ENCODE measurements around the gene CDH8. TPM values are rescaled to one million over a fixed set of nuclear protein-coding genes. Genes with fewer than 3 reads are reported as not detected.
"Not testable (repeated sequence)": the region's sequence is repeated elsewhere in the genome, so short reads cannot be mapped to it uniquely, and the experiment has no call there.

The CDH8 gene
- total and polyA plus RNA-seq, 5 donors from 2014 or later = not detected

- no peaks in the 10 kb centered on the region for H3K27me3 Mint-ChIP-seq
- ATAC-seq (ENCODE audit: low read depth in 2 of 2) (no peak), DNase-seq (no peak)
- H3K36me3 ChIP-seq (ENCODE audit: control insufficient read depth, insufficient read depth, low read length) = no peaks in the 10 kb centered on the region
- peaks cover 0 to 26% (median 5%) of the 10 kb centered on the region in 7 donors for H3K9me3 Mint-ChIP-seq
- H3K4me3 Mint-ChIP-seq = no peak overlapping the region
- no peaks in the 10 kb centered on the region for H3K36me3 Mint-ChIP-seq
- H3K27ac Mint-ChIP-seq = no peak overlapping the region
- H3K4me1 ChIP-seq (ENCODE audit: control insufficient read depth, insufficient read depth, low read length, poor library complexity, severe bottlenecking) = no peaks in the 10 kb centered on the region
- H3K27ac ChIP-seq (ENCODE audit: insufficient read depth, low read length, poor library complexity, severe bottlenecking) = no peak overlapping the region
- H3K4me3 ChIP-seq (ENCODE audit: low read depth, low read length) = no peak overlapping the region
- H3K4me1 Mint-ChIP-seq = no peaks in the 10 kb centered on the region
- H3K9me3 ChIP-seq (ENCODE audit: control insufficient read depth in 2 of 2, low read length in 2 of 2) = peaks cover 0 to 9% of the 10 kb centered on the region in 2 experiments
- no peaks in the 10 kb centered on the region for H3K27me3 ChIP-seq (ENCODE audit: control insufficient read depth, insufficient read depth, low read length)
Measured at GRCh38 chr16:61820398-61820797, 215.8 kb downstream of the CDH8 start.

DNA sequence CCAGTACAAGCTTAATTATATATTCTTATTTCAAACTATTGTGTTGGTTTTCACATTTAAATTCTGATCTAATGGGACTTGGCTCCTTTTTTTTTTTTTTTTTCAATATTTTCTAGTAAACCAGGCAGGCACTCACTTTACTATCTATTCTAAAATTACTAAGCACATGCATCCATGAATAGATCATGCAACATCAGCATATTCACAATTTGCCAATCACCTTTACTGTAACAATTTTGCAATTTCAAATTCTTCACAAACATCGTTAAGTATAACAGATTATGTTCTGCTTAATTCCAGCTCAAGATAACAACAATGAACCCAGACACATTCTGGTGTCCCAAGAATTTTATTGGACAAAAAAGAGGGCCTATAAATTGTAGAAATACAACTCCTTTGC, 217.4 kb downstream of the CDH8 start:
- Histone ChIP-seq H3K4me3 (ENCODE audit: low read depth, low read length) (no peak overlapping the region), H3K9me3 (ENCODE audit: control insufficient read depth in 2 of 2, low read length in 2 of 2) (peaks cover 0 to 6% of the 10 kb centered on the region in 2 experiments), H3K27me3 (ENCODE audit: control insufficient read depth, insufficient read depth, low read length) (no peaks in the 10 kb centered on the region), H3K4me1 (ENCODE audit: control insufficient read depth, insufficient read depth, low read length, poor library complexity, severe bottlenecking) (no peaks in the 10 kb centered on the region), H3K27ac (ENCODE audit: insufficient read depth, low read length, poor library complexity, severe bottlenecking) (no peak overlapping the region), H3K36me3 (ENCODE audit: control insufficient read depth, insufficient read depth, low read length) (no peaks in the 10 kb centered on the region)
- H3K36me3 Mint-ChIP-seq = no peaks in the 10 kb centered on the region
- no peaks in the 10 kb centered on the region for H3K4me1 Mint-ChIP-seq
- H3K27ac Mint-ChIP-seq = no peak overlapping the region
- DNase-seq (no peak), ATAC-seq (ENCODE audit: low read depth in 2 of 2) (no peak)
- no peaks in the 10 kb centered on the region for H3K27me3 Mint-ChIP-seq
- H3K9me3 Mint-ChIP-seq = peaks cover 0 to 22% (median 5%) of the 10 kb centered on the region in 7 donors
- no peak overlapping the region for H3K4me3 Mint-ChIP-seq

- no peak overlapping the region for H3K4me3 ChIP-seq (ENCODE audit: low read depth, low read length)
- no peaks in the 10 kb centered on the region for H3K27me3 Mint-ChIP-seq
- H3K27ac Mint-ChIP-seq = no peak overlapping the region
Measured at GRCh38 chr16:61817583-61818278, 218.5 kb downstream of the CDH8 start.

GRCh38 chr16:61814726-61815347, 221.4 kb downstream of the CDH8 start:
- H3K27ac Mint-ChIP-seq = no peak overlapping the region
- no peak overlapping the region for H3K27ac ChIP-seq (ENCODE audit: insufficient read depth, low read length, poor library complexity, severe bottlenecking)
- H3K27me3 Mint-ChIP-seq = no peaks in the 10 kb centered on the region
- H3K36me3 Mint-ChIP-seq = no peaks in the 10 kb centered on the region
- ATAC-seq (ENCODE audit: low read depth in 2 of 2) (no peak), DNase-seq (no peak)
- H3K27me3 ChIP-seq (ENCODE audit: control insufficient read depth, insufficient read depth, low read length) = no peaks in the 10 kb centered on the region
- no peak overlapping the region for H3K4me3 ChIP-seq (ENCODE audit: low read depth, low read length)
- H3K4me1 ChIP-seq (ENCODE audit: control insufficient read depth, insufficient read depth, low read length, poor library complexity, severe bottlenecking) = no peaks in the 10 kb centered on the region
- no peaks in the 10 kb centered on the region for H3K36me3 ChIP-seq (ENCODE audit: control insufficient read depth, insufficient read depth, low read length)
- peaks cover 0 to 3% of the 10 kb centered on the region in 2 experiments for H3K9me3 ChIP-seq (ENCODE audit: control insufficient read depth in 2 of 2, low read length in 2 of 2)
- H3K9me3 Mint-ChIP-seq = peaks cover 0 to 14% (median 4%) of the 10 kb centered on the region in 7 donors
- no peaks in the 10 kb centered on the region for H3K4me1 Mint-ChIP-seq
- no peak overlapping the region for H3K4me3 Mint-ChIP-seq

More at GRCh38 chr16:61817583-61818278, 218.5 kb downstream of the CDH8 start:
- H3K4me1 ChIP-seq (ENCODE audit: control insufficient read depth, insufficient read depth, low read length, poor library complexity, severe bottlenecking) = no peaks in the 10 kb centered on the region
- H3K36me3 Mint-ChIP-seq = no peaks in the 10 kb centered on the region
- H3K4me1 Mint-ChIP-seq = no peaks in the 10 kb centered on the region
- H3K9me3 ChIP-seq (ENCODE audit: control insufficient read depth in 2 of 2, low read length in 2 of 2) = peaks cover 0 to 6% of the 10 kb centered on the region in 2 experiments
- peaks cover 0 to 23% (median 7%) of the 10 kb centered on the region in 7 donors for H3K9me3 Mint-ChIP-seq
- no peak for DNase-seq
- no peaks in the 10 kb centered on the region for H3K36me3 ChIP-seq (ENCODE audit: control insufficient read depth, insufficient read depth, low read length)
- no peak overlapping the region for H3K27ac ChIP-seq (ENCODE audit: insufficient read depth, low read length, poor library complexity, severe bottlenecking)
- ATAC-seq (ENCODE audit: low read depth in 2 of 2) = no peak
- no peaks in the 10 kb centered on the region for H3K27me3 ChIP-seq (ENCODE audit: control insufficient read depth, insufficient read depth, low read length)
- no peak overlapping the region for H3K4me3 Mint-ChIP-seq

- no peak overlapping the region for H3K4me3 Mint-ChIP-seq
- no peaks in the 10 kb centered on the region for H3K4me1 ChIP-seq (ENCODE audit: control insufficient read depth, insufficient read depth, low read length, poor library complexity, severe bottlenecking)
- ATAC-seq (ENCODE audit: low read depth in 2 of 2) = no peak
- no peak overlapping the region for H3K27ac Mint-ChIP-seq
- H3K4me3 ChIP-seq (ENCODE audit: low read depth, low read length) = no peak overlapping the region
- no peaks in the 10 kb centered on the region for H3K4me1 Mint-ChIP-seq
- H3K27ac ChIP-seq (ENCODE audit: insufficient read depth, low read length, poor library complexity, severe bottlenecking) = no peak overlapping the region
- no peaks in the 10 kb centered on the region for H3K27me3 ChIP-seq (ENCODE audit: control insufficient read depth, insufficient read depth, low read length)
- no peak for DNase-seq
- H3K36me3 Mint-ChIP-seq = no peaks in the 10 kb centered on the region
- H3K9me3 Mint-ChIP-seq = peaks cover 0 to 11% (median 4%) of the 10 kb centered on the region in 7 donors
- H3K9me3 ChIP-seq (ENCODE audit: control insufficient read depth in 2 of 2, low read length in 2 of 2) = peaks cover 0 to 3% of the 10 kb centered on the region in 2 experiments
- H3K27me3 Mint-ChIP-seq = no peaks in the 10 kb centered on the region
- no peaks in the 10 kb centered on the region for H3K36me3 ChIP-seq (ENCODE audit: control insufficient read depth, insufficient read depth, low read length)
Measured at GRCh38 chr16:61813339-61813738, 222.9 kb downstream of the CDH8 start.

DNA sequence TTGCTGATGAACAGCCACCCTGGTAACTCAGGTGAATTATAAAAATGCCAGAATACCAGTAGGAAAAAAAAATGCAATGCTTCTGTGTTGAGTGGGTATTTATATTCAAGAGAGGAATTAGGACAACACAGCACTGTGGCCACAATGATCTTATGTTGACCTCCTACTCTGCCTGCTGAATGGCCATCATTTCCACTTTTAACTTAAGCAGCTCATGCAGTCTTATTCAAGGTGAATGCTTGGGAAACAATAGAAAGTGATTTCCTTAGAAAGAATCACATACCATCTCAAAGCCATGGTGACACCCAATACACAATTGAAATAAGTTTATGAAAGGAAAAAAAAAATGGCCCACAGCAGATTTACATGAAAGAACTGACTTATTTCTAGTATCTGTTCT, 224.0 kb downstream of the CDH8 start:
- Histone ChIP-seq H3K9me3 (ENCODE audit: control insufficient read depth in 2 of 2, low read length in 2 of 2) (peaks cover 0 to 5% of the 10 kb centered on the region in 2 experiments), H3K4me1 (ENCODE audit: control insufficient read depth, insufficient read depth, low read length, poor library complexity, severe bottlenecking) (no peaks in the 10 kb centered on the region), H3K27me3 (ENCODE audit: control insufficient read depth, insufficient read depth, low read length) (no peaks in the 10 kb centered on the region), H3K36me3 (ENCODE audit: control insufficient read depth, insufficient read depth, low read length) (no peaks in the 10 kb centered on the region), H3K27ac (ENCODE audit: insufficient read depth, low read length, poor library complexity, severe bottlenecking) (no peak overlapping the region), H3K4me3 (ENCODE audit: low read depth, low read length) (no peak overlapping the region)
- Mint-ChIP-seq H3K27me3 (no peaks in the 10 kb centered on the region), H3K4me3 (no peak overlapping the region), H3K36me3 (no peaks in the 10 kb centered on the region), H3K27ac (no peak overlapping the region), H3K9me3 (peaks cover 0 to 11% (median 2%) of the 10 kb centered on the region in 7 donors), H3K4me1 (no peaks in the 10 kb centered on the region)
- no peak for ATAC-seq (ENCODE audit: low read depth in 2 of 2)
- no peak for DNase-seq

DNA sequence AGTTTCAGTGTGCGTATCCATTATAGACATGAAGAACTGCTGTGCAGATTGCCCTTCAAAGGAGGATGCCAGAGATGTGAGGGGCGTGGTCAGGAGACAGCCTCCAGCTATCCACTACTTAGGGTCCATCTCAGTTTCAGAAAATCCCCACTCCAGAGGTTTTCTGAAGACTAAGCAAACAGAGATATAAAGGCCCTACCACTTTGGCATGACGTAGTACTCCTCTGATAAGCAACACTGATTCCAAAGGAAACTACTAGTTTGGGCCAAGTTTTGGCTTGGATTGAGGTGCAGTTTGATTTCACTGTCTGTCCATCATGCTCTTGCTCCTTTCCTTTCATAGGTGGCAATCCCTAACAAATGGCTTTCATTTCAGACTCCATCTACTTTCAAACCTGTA, 228.7 kb downstream of the CDH8 start:
- H3K4me1 Mint-ChIP-seq = no peaks in the 10 kb centered on the region
- peaks cover 0 to 7% (median 2%) of the 10 kb centered on the region in 7 donors for H3K9me3 Mint-ChIP-seq
- H3K4me1 ChIP-seq (ENCODE audit: control insufficient read depth, insufficient read depth, low read length, poor library complexity, severe bottlenecking) = no peaks in the 10 kb centered on the region
- DNase-seq (no peak), ATAC-seq (ENCODE audit: low read depth in 2 of 2) (no peak)
- no peaks in the 10 kb centered on the region for H3K36me3 ChIP-seq (ENCODE audit: control insufficient read depth, insufficient read depth, low read length)
- no peaks in the 10 kb centered on the region for H3K27me3 Mint-ChIP-seq
- H3K27me3 ChIP-seq (ENCODE audit: control insufficient read depth, insufficient read depth, low read length) = no peaks in the 10 kb centered on the region
- H3K4me3 ChIP-seq (ENCODE audit: low read depth, low read length) = no peak overlapping the region
- no peak overlapping the region for H3K27ac ChIP-seq (ENCODE audit: insufficient read depth, low read length, poor library complexity, severe bottlenecking)
- H3K9me3 ChIP-seq (ENCODE audit: control insufficient read depth in 2 of 2, low read length in 2 of 2) = peaks cover 0 to 5% of the 10 kb centered on the region in 2 experiments
- no peak overlapping the region for H3K27ac Mint-ChIP-seq
- H3K4me3 Mint-ChIP-seq = no peak overlapping the region
- H3K36me3 Mint-ChIP-seq = no peaks in the 10 kb centered on the region

- ATAC-seq (ENCODE audit: low read depth in 2 of 2); H3K4me3 Mint-ChIP-seq; H3K4me3 ChIP-seq (ENCODE audit: low read depth, low read length); H3K36me3 ChIP-seq (ENCODE audit: control insufficient read depth, insufficient read depth, low read length); H3K36me3 Mint-ChIP-seq; H3K27ac ChIP-seq (ENCODE audit: insufficient read depth, low read length, poor library complexity, severe bottlenecking); H3K9me3 ChIP-seq (ENCODE audit: control insufficient read depth in 2 of 2, low read length in 2 of 2); H3K27ac Mint-ChIP-seq; H3K27me3 Mint-ChIP-seq; H3K4me1 ChIP-seq (ENCODE audit: control insufficient read depth, insufficient read depth, low read length, poor library complexity, severe bottlenecking); H3K4me1 Mint-ChIP-seq; DNase-seq; H3K27me3 ChIP-seq (ENCODE audit: control insufficient read depth, insufficient read depth, low read length): not testable (repeated sequence)
- H3K9me3 Mint-ChIP-seq = peaks cover 0 to 29% (median 9%) of the 10 kb centered on the region in 7 donors
Measured at GRCh38 chr16:61801217-61801616, 235.0 kb downstream of the CDH8 start.
